Natural killer cell (primary cell): ENCODE measurements around the gene PDGFC. TPM values are rescaled to one million over a fixed set of nuclear protein-coding genes. Genes with fewer than 3 reads are reported as not detected.

Experiments used
- ATAC-seq, 3 donors: fragments of 150-1000 bp in 2 of 3; fragments of 200-7000 bp in 1 of 3; cut with Tn5 transposase; 1 replicate in 1 of 3; 2 replicates in 2 of 3; pipeline ENCODE4 v1.10.0; 2021; ENCODE audit warnings: mild to moderate bottlenecking in 2 of 3, moderate library complexity in 2 of 3
- DNase-seq, 2 donors: peaks; one replicate each; pipeline versions ENCODE4 v3.0.0 to v3.0.0-alpha.2; 2013 to 2021; ENCODE audit warnings: mixed read lengths in 1 of 2
- H3K27ac ChIP-seq: one replicate; pipeline ENCODE4 v1.5.1; 2013; ENCODE audit warnings: mild to moderate bottlenecking, low read length
- H3K27me3 ChIP-seq: one replicate; pipeline ENCODE4 v1.6.1; 2013; ENCODE audit warnings: low read length; ENCODE audit not compliant: control insufficient read depth, insufficient read depth
- H3K36me3 ChIP-seq: one replicate; pipeline ENCODE4 v1.6.1; 2013; ENCODE audit warnings: low read length; ENCODE audit not compliant: control insufficient read depth, insufficient read depth
- H3K4me1 ChIP-seq: one replicate; pipeline ENCODE4 v1.6.1; 2013; ENCODE audit warnings: low read length; ENCODE audit not compliant: control insufficient read depth, insufficient read depth
- H3K4me3 ChIP-seq: one replicate; pipeline ENCODE4 v1.5.1; 2013; ENCODE audit warnings: low read length
- H3K9me3 ChIP-seq: one replicate; pipeline ENCODE4 v1.6.1; 2013; ENCODE audit warnings: low read length; ENCODE audit not compliant: control insufficient read depth, insufficient read depth
- H3K27ac Mint-ChIP-seq, 2 donors: one replicate each; pipeline ENCODE4 v1.8.0; 2022; ENCODE audit warnings: mild to moderate bottlenecking in 2 of 2, mixed read lengths in 2 of 2, moderate library complexity in 1 of 2
- H3K27me3 Mint-ChIP-seq, 2 donors: one replicate each; pipeline ENCODE4 v1.8.0; 2022; ENCODE audit warnings: low read depth in 2 of 2, mixed read lengths in 2 of 2
- H3K36me3 Mint-ChIP-seq: one replicate; pipeline ENCODE4 v1.8.0; 2022; ENCODE audit warnings: mixed read lengths
- H3K4me1 Mint-ChIP-seq, 2 donors: one replicate each; pipeline ENCODE4 v1.8.0; 2022; ENCODE audit warnings: mixed read lengths in 2 of 2
- H3K4me3 Mint-ChIP-seq: one replicate; pipeline ENCODE4 v1.8.0; 2022; ENCODE audit warnings: mild to moderate bottlenecking, moderate library complexity, mixed read lengths
- H3K9me3 Mint-ChIP-seq, 2 donors: one replicate each; pipeline ENCODE4 v1.8.0; 2022; ENCODE audit warnings: mixed read lengths in 2 of 2
- CTCF ChIP-seq: fragments of 200-600 bp; IDR thresholded peaks from one replicate; pipeline ENCODE4 v1.8.0; 2022; ENCODE audit warnings: antibody characterized with exemption
- WGBS: methylation state at CpG from one replicate; pipeline ENCODE4 v1.1.7; 2013; ENCODE audit warnings: missing lambda C conversion rate; ENCODE audit not compliant: insufficient coverage; 5-methylcytosine and 5-hydroxymethylcytosine counted together
- intact Hi-C: fragments of 100-400 bp; cut with micrococcal nuclease; formaldehyde crosslinking; loops from one replicate; pipeline ENCODE4 v1.14.2; 2022
- total RNA-seq, 4 donors: library from RNA; stranded (reverse); fragments of 120-200 nt in 1 of 4; gene quantifications; one replicate each; pipeline versions ENCODE4 v1.2.3 to v1.2.4, GENCODE V29; 2013 to 2022

PDGFC gene
- total RNA-seq, 3 donors from 2014 or later (not counting 1 experiment from before 2014, with no cell fraction given): 0.72 to 1.6 (median 0.90) TPM

GRCh38 chr4:156803056-156803455 lies 168.5 kb downstream of the PDGFC start:
- Mint-ChIP-seq H3K27me3 (no peaks in the 10 kb centered on the region), H3K4me3 (no peak overlapping the region), H3K27ac (no peak overlapping the region), H3K36me3 (no peaks in the 10 kb centered on the region), H3K9me3 (peaks cover 7 to 9% of the 10 kb centered on the region in 2 donors), H3K4me1 (no peaks in the 10 kb centered on the region)
- intact Hi-C loops: no loop called here
- H3K27me3 ChIP-seq: no peaks in the 10 kb centered on the region
- no peaks in the 10 kb centered on the region for H3K36me3 ChIP-seq
- H3K27ac ChIP-seq: no peak overlapping the region
- H3K9me3 ChIP-seq: no peaks in the 10 kb centered on the region
- no peaks in the 10 kb centered on the region for H3K4me1 ChIP-seq
- TF ChIP-seq CTCF: no peak
- DNase-seq: no peak
- WGBS: 85% methylated on average over 1 of the region's 2 CpGs
- no peak for ATAC-seq
- H3K4me3 ChIP-seq: no peak overlapping the region

GRCh38 chr4:156800463-156800862 lies 171.1 kb downstream of the PDGFC start:
- no peaks in the 10 kb centered on the region for H3K4me1 ChIP-seq
- peaks cover 2% of the 10 kb centered on the region for H3K9me3 ChIP-seq
- no peaks in the 10 kb centered on the region for H3K36me3 ChIP-seq
- Mint-ChIP-seq H3K9me3 (peaks cover 7 to 8% of the 10 kb centered on the region in 2 donors), H3K4me1 (no peaks in the 10 kb centered on the region), H3K27ac (no peak overlapping the region), H3K36me3 (no peaks in the 10 kb centered on the region), H3K27me3 (no peaks in the 10 kb centered on the region), H3K4me3 (no peak overlapping the region)
- ATAC-seq (no peak), DNase-seq (no peak)
- WGBS: 50% methylated on average over 1 of the region's 1 CpG
- TF ChIP-seq CTCF: no peak
- intact Hi-C loops: no loop called here
- no peaks in the 10 kb centered on the region for H3K27me3 ChIP-seq
- no peak overlapping the region for H3K27ac ChIP-seq
- no peak overlapping the region for H3K4me3 ChIP-seq

- no peak for ATAC-seq
- no peaks in the 10 kb centered on the region for H3K4me1 Mint-ChIP-seq
- no peaks in the 10 kb centered on the region for H3K36me3 ChIP-seq
These were observed 172.4 kb downstream of the PDGFC start for GRCh38 chr4:156799121-156799589.

More at GRCh38 chr4:156799121-156799589, 172.4 kb downstream of the PDGFC start:
- H3K4me3 Mint-ChIP-seq: no peak overlapping the region
- Histone ChIP-seq H3K4me1 (no peaks in the 10 kb centered on the region), H3K9me3 (peaks cover 2% of the 10 kb centered on the region), H3K4me3 (no peak overlapping the region), H3K27me3 (no peaks in the 10 kb centered on the region), H3K27ac (no peak overlapping the region)
- no peak for TF ChIP-seq CTCF
- peaks cover 6% of the 10 kb centered on the region in 2 donors for H3K9me3 Mint-ChIP-seq
- H3K36me3 Mint-ChIP-seq: no peaks in the 10 kb centered on the region
- 78% methylated on average over 1 of the region's 1 CpG for WGBS
- no peaks in the 10 kb centered on the region for H3K27me3 Mint-ChIP-seq
- no peak overlapping the region for H3K27ac Mint-ChIP-seq
- intact Hi-C loops: no loop called here
- no peak for DNase-seq
